ENCODE data around the gene ANK3.

The ANK3 gene

DNA sequence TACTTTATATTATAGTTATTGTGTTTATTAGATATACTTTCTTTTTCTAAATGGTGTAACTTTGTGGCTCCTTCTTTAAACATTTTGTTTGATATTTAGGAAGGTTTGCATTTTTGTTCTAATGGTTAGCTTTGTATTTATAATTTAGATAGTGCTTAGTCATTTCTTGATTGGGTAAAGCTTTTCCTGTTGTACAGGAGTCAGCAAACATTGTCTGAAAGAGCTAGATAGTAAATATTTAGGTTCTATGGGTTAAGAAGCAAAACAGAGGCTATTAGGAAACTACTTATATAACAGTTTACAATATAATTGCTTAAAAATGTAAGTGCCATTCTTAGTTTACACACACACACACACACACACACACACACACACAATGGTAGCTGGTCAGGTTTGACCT, 412.8 kb downstream of the ANK3 start:
- H3K4me3 ChIP-seq (ENCODE audit: low read length in 2 of 2): no peak overlapping the region
- H3K9me3 ChIP-seq (ENCODE audit: control insufficient read depth in 2 of 2, low read length in 2 of 2): peaks cover 3 to 4% of the 10 kb centered on the region in 2 donors
- H3K36me3 ChIP-seq (ENCODE audit: control insufficient read depth in 2 of 2, insufficient read depth in 2 of 2, low read length in 2 of 2): no peaks in the 10 kb centered on the region
- H3K27ac ChIP-seq (ENCODE audit: low read length): no peak overlapping the region
- no peaks in the 10 kb centered on the region for H3K4me1 ChIP-seq (ENCODE audit: control insufficient read depth, insufficient read depth, low read length)
- H3K9ac ChIP-seq (ENCODE audit: low read length in 2 of 2): no peak overlapping the region
- H3K27me3 ChIP-seq (ENCODE audit: control insufficient read depth in 1 of 2, insufficient read depth in 2 of 2, low read length in 2 of 2): no peaks in the 10 kb centered on the region
